PC-3 (cell line): ENCODE data around the gene POLR1E.

ENCODE experiments used
- CTCF ChIP-seq: fragments of 300-600 bp; sonication (generic); conservative IDR thresholded peaks from 2 replicates; pipeline ENCODE4 v1.5.1; 2017; ENCODE audit warnings: antibody characterized with exemption, low read depth, mild to moderate bottlenecking, low read length
- EZH2 ChIP-seq: fragments of 300-600 bp; sonication (generic); IDR thresholded peaks from one replicate; pipeline ENCODE4 v1.6.1; 2017; ENCODE audit warnings: antibody characterized with exemption, mild to moderate bottlenecking, low read length; ENCODE audit not compliant: unreplicated experiment
- EZH2phosphoT487 ChIP-seq: fragments of 300-600 bp; sonication (generic); IDR thresholded peaks from 2 replicates; pipeline ENCODE4 v1.6.1; 2018; ENCODE audit warnings: mild to moderate bottlenecking, antibody characterized with exemption, low read length, borderline replicate concordance

GRCh38 chr9:37498457-37498856, 12.7 kb downstream of the POLR1E start:
- TF ChIP-seq CTCF, result no peak
- no peak for TF ChIP-seq EZH2
- TF ChIP-seq EZH2phosphoT487, result no peak
